K562 (cell line): ENCODE measurements around the gene RFNG. TPM values are rescaled to one million over a fixed set of nuclear protein-coding genes. Genes with fewer than 3 reads are reported as not detected.

Experiments
- ADNP ChIP-seq: fragments of 200-800 bp; sonication (Bioruptor generic); IDR thresholded peaks from 2 replicates; pipeline ENCODE4 v1.6.1; 2016; ENCODE audit warnings: missing genetic modification characterization, missing compliant biosample characterization
- HMGN3 ChIP-seq: IDR thresholded peaks from 2 replicates; pipeline ENCODE4 v1.6.1; 2011; ENCODE audit warnings: borderline replicate concordance, low read depth, mild to moderate bottlenecking, mixed read lengths, low read length; ENCODE audit not compliant: insufficient read length; ENCODE audit errors: extremely low read depth
- MXI1 ChIP-seq: IDR thresholded peaks from 2 replicates; pipeline ENCODE4 v1.6.1; 2011; ENCODE audit warnings: low read depth, mild to moderate bottlenecking, improper control_type of control experiment, low read length
- PHF20 ChIP-seq: fragments of 450-650 bp; IDR thresholded peaks from 2 replicates; pipeline ENCODE4 v1.6.1; 2018; ENCODE audit not compliant: partially characterized antibody
- SAP30 ChIP-seq: fragments of 200-600 bp; sonication (generic); IDR thresholded peaks from 2 replicates; pipeline ENCODE4 v1.6.1; 2012; ENCODE audit warnings: borderline replicate concordance, low read depth, mild to moderate bottlenecking, moderate library complexity, low read length, control low read depth, inconsistent platforms; ENCODE audit not compliant: insufficient read depth, poor library complexity, severe bottlenecking
- SMARCC2 ChIP-seq: fragments of 450-650 bp; IDR thresholded peaks from 2 replicates; pipeline ENCODE4 v1.6.1; 2017; ENCODE audit warnings: antibody characterized with exemption, moderate library complexity, mild to moderate bottlenecking, low read depth
- VEZF1 ChIP-seq: fragments of 200-800 bp; sonication (Bioruptor generic); IDR thresholded peaks from 2 replicates; pipeline ENCODE4 v1.6.1; 2017; ENCODE audit warnings: missing genetic modification characterization, missing compliant biosample characterization
- ZNF318 ChIP-seq, 2 experiments: fragments of 450-650 bp; IDR thresholded peaks; 2 replicates each; pipeline ENCODE4 v1.6.1; 2016; ENCODE audit warnings: mild to moderate bottlenecking in 2 of 2, borderline replicate concordance in 1 of 2, low read depth in 1 of 2, moderate library complexity in 1 of 2
- polyA plus RNA-seq, 8 experiments: library from polyadenylated mRNA; depleted of rRNA in 4 of 8; stranded (reverse) in 5 of 8; unstranded in 3 of 8; fragments of >200 nt; fragmentation: Nextera tagmentation in 2 of 8; fragmentation: Illumina TruSeq in 1 of 8; extraction: Ambion mirVana in 2 of 8; extraction: Trizol in 1 of 8; gene quantifications; 2 replicates each; pipeline versions ENCODE4 v1.2.1 to v1.2.3, GENCODE V29; 2011 to 2014; ENCODE audit warnings: inconsistent platforms in 1 of 8, missing spikeins in 1 of 8
- total RNA-seq, 7 experiments: library from RNA; depleted of rRNA in 6 of 7; stranded (reverse); fragments of >200 nt in 6 of 7; fragmentation: Illumina TruSeq in 2 of 7; extraction: Trizol in 2 of 7; gene quantifications; 2 replicates each; pipeline versions ENCODE4 v1.2.1 to v1.2.3, GENCODE V29; 2011 to 2021; ENCODE audit warnings: low replicate concordance in 1 of 7
- TF ChIP-seq, protein P1 (sequence below): fragments of 250-450 bp; sonication (Bioruptor Pico); IDR thresholded peaks from 2 replicates; pipeline ENCODE4 v1.9.0; 2021; ENCODE audit warnings: mild to moderate bottlenecking, inconsistent platforms
- TF ChIP-seq, protein P2 (sequence below), 2 experiments: fragments of 200-800 bp in 1 of 2; sonication (Bioruptor generic) in 1 of 2; sonication (generic) in 1 of 2; formaldehyde crosslinking in 1 of 2; IDR thresholded peaks in 1 of 2; conservative IDR thresholded peaks in 1 of 2; 2 replicates each; pipeline versions ENCODE4 v1.5.0 to v1.6.1; 2016 to 2020; ENCODE audit warnings: missing compliant biosample characterization in 1 of 2, missing genetic modification characterization in 1 of 2, missing genetic modification reagents in 1 of 2

RFNG gene
- total and polyA plus RNA-seq, 9 of the 15 experiments (the other 6 are each of a cell fraction or from before 2014, with no cell fraction given) = 0.32 to 32.8 (median 9.5) TPM

DNA sequence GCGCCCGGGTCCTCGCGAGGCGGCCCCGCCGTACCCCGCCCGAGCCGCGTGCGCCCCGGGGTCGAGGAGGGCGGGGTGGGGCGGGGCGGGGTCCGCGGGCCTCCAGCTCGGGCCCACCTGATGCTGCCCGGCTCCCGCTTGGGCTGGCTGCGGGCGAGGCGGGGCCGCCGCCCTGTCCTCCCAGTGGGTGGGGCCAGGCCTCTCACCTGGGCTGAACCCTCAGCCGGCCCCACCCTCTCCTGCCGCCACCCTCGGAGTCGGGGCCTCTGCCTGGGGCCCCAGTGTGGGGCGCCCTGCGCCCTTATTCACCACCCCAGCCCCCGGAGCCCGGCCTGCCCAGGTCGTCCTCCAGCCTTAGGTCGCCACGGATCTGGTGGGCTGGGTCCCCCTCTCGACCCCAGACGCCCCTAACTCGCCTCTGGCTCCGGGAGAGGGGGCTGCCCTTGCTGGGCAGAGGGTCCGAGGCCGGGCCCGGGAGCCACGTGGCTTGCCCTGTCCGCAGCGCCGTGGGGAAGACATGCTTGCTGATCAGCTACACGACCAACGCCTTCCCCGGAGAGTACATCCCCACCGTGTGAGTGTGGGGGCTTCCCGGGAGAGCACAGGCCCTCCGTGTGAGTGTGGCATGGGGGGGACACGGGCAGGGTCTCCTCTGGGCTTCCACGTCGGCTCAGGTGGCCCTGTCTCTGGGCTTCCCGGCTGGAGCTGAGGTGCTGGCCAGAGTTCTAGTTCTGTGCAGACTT, 19.6 kb downstream of the RFNG start (continued):
- no peak for TF ChIP-seq ZNF318 (IDR thresholded peaks at IDR 0.05; ENCODE audit: borderline replicate concordance in 1 of 2, low read depth in 1 of 2)
- TF ChIP-seq SAP30 = peak; percentile 68
- TF ChIP-seq, protein P1, sequence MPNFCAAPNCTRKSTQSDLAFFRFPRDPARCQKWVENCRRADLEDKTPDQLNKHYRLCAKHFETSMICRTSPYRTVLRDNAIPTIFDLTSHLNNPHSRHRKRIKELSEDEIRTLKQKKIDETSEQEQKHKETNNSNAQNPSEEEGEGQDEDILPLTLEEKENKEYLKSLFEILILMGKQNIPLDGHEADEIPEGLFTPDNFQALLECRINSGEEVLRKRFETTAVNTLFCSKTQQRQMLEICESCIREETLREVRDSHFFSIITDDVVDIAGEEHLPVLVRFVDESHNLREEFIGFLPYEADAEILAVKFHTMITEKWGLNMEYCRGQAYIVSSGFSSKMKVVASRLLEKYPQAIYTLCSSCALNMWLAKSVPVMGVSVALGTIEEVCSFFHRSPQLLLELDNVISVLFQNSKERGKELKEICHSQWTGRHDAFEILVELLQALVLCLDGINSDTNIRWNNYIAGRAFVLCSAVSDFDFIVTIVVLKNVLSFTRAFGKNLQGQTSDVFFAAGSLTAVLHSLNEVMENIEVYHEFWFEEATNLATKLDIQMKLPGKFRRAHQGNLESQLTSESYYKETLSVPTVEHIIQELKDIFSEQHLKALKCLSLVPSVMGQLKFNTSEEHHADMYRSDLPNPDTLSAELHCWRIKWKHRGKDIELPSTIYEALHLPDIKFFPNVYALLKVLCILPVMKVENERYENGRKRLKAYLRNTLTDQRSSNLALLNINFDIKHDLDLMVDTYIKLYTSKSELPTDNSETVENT (CRISPR knock-in tag) = no peak
- no peak for TF ChIP-seq ADNP (tag)
- TF ChIP-seq SMARCC2 = 0 out of 2 replicates have a peak, but pooled peaks have one; percentile 36
- peak; percentile 90 for TF ChIP-seq HMGN3
- TF ChIP-seq, protein P2, sequence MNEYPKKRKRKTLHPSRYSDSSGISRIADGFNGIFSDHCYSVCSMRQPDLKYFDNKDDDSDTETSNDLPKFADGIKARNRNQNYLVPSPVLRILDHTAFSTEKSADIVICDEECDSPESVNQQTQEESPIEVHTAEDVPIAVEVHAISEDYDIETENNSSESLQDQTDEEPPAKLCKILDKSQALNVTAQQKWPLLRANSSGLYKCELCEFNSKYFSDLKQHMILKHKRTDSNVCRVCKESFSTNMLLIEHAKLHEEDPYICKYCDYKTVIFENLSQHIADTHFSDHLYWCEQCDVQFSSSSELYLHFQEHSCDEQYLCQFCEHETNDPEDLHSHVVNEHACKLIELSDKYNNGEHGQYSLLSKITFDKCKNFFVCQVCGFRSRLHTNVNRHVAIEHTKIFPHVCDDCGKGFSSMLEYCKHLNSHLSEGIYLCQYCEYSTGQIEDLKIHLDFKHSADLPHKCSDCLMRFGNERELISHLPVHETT (CRISPR knock-in tag; conservative IDR thresholded peaks at IDR 0.05 in 1 of 2, IDR thresholded peaks at IDR 0.05 in 1 of 2) = peak in 1 of 2 experiments; percentile 36; a peak in 1 of 4 replicates
- peak; percentile 63 for TF ChIP-seq MXI1
- peak; percentile 53 for TF ChIP-seq PHF20
- peak; percentile 44 for TF ChIP-seq VEZF1 (CRISPR knock-in tag)
